HG03442 (cell line): ENCODE results near the gene GPM6B.
"Not testable (repeated sequence)": the region's sequence is repeated elsewhere in the genome, so short reads cannot be mapped to it uniquely, and the experiment has no call there.

Source experiments
- ATAC-seq: cut with Tn5 transposase; IDR thresholded peaks from one replicate; pipeline ENCODE4 v1.9.1; 2021; ENCODE audit warnings: mild to moderate bottlenecking, moderate library complexity; ENCODE audit not compliant: unreplicated experiment

The GPM6B gene

DNA sequence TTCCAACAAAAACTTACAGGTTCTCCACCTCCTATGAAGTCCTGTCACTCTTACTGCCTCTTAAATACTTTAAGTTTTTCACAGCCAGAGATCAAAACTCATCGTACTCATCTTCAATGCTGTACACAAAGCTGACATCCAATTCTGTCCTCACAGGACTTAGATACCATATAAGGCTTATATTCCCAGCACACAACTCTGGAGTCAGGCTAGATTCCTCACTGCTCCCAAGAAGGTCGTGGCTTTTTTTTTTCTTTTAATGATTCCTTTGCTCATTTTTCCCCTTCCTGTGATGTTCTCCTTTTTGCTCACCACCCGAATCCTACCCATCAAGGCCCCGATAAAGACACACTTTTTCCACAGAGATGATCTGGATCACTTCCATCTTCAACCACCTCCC lies 83.4 kb downstream of the GPM6B start:
- no peak for ATAC-seq

DNA sequence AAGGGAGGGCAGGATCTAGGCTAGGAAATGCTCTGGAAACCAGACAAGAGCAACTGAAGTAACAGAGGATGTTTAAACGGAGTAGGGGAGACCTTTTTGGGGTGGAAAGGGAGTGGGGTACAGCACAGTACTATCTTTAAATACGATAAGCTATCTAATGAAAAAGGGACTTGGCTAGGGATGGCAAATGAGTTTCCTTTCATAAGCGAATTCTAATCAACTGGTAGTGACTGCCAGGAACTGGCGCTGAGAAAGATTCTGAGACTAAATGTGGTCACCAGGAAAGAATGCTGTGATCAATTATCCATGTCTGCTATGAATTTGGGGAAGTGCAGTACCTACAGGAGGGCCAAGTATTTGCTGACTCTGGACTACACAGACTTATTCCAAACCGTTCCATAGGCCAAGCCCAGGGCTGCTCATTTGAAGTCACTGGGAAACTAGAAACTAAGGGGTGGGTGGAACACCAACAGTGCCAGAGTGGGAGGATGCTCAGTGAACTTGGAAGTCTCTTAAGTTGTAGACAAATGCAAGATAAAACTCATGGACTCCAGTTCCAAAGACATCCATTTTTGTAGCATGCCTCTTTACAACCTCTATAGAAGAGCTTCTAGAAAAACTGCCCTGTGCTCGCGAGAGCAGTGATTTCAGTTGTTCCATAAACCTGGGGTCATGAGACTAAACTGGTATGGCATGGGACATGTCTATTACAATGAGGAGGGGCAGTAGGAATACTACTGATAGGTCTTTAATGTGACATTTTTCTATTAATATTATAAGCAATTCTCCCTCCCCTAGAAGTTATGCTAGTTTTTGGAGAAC lies 84.4 kb downstream of the GPM6B start:
- no peak for ATAC-seq

DNA sequence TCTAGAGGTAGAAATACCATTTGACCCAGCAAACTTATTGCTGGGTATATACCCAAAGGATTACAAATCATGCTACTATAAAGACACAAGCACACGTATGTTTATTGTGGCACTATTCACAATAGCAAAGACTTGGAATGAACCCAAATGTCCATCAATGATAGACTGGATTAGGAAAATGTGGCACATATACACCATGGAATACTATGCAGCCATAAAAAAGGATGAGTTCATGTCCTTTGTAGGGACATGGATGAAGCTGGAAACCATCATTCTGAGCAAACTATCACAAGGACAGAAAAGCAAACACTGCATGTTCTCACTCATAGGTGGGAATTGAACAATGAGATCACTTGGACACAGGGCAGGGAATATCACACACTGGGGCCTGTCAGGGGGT lies 86.4 kb downstream of the GPM6B start:
- ATAC-seq: not testable (repeated sequence)

- ATAC-seq: not testable (repeated sequence)
Observed at GRCh38 chrX:13726583-13726982, 90.3 kb downstream of the GPM6B start.

GRCh38 chrX:13724878-13725277 lies 92.0 kb downstream of the GPM6B start:
- ATAC-seq: not testable (repeated sequence)

DNA sequence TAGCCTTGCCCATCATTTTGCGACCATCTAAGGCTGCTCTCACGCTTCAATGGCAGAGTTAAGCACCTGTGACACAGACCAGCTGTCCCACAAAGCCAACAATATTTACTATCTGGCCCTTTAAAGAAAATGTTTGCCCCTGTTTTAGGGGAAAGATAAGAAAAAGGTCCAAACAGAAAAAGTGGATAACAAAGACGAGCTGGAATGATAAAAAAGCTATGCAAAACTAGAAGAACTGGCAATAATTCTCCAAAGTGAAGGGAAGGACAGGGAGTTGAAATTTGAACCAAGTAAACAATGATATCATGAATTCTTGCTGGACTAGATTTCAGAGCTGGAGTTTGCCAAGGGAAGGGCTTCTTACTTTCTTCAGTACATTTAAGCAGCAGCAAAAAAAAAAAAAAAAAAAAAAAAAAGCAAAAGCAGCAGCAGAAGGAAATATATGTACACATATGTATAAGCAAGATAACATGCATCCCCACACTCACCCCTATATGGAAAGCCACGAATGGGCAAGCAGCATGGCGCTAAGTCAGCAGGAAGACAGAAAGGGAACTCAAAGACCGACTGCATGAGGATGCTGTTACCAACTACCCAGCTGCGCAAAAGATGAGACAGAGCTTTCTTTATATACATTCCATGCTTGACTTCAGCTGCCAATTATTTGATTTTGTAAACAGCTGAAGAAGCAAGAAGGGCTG lies 94.9 kb downstream of the GPM6B start:
- no peak for ATAC-seq

GRCh38 chrX:13721371-13721770 lies 95.5 kb downstream of the GPM6B start:
- no peak for ATAC-seq
